Hepatocyte (in vitro differentiated cells): ENCODE measurements around the gene C16orf92.

Experiments used
- EZH2 ChIP-seq: fragments of 200-600 bp; sonication (generic); IDR thresholded peaks from 2 replicates; pipeline ENCODE4 v1.6.1; 2016; ENCODE audit warnings: antibody characterized with exemption, mild to moderate bottlenecking, borderline replicate concordance
- EZH2phosphoT487 ChIP-seq: fragments of 200-600 bp; sonication (generic); IDR thresholded peaks from one replicate; pipeline ENCODE4 v1.6.1; 2018; ENCODE audit warnings: antibody characterized with exemption, mild to moderate bottlenecking, low read depth, moderate library complexity; ENCODE audit not compliant: unreplicated experiment, severe bottlenecking
- TF ChIP-seq, protein P1 (sequence below): fragments of 200-600 bp; sonication (generic); IDR thresholded peaks from 2 replicates; pipeline ENCODE4 v1.5.1; 2016; ENCODE audit warnings: antibody characterized with exemption, mild to moderate bottlenecking; ENCODE audit not compliant: poor library complexity

DNA sequence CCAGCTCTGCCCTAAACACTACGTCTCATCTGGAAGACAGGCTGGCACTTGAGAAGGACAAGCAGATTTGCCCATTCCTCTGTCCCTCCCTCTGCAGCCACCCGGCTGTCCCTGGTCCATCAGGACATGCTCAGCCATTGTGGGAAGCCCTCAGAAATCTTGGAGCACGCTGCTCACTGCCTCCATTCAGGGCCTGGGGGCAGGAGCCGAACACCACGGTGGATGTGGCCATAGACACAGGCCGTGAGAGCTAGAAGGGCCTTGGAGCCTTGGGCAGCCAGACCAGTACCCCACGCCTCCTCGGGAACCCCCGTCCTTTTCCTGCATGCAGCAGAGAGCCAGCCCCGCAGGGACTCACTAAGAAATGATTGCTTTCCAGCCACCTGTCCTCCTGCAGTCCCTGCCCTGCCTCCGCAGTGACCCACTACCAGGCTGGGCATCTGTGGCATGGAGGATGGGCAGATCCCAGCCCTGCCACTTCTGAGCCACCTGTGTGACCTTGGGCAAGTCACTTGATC is 15.6 kb upstream of the C16orf92 start:
- TF ChIP-seq, protein P1, sequence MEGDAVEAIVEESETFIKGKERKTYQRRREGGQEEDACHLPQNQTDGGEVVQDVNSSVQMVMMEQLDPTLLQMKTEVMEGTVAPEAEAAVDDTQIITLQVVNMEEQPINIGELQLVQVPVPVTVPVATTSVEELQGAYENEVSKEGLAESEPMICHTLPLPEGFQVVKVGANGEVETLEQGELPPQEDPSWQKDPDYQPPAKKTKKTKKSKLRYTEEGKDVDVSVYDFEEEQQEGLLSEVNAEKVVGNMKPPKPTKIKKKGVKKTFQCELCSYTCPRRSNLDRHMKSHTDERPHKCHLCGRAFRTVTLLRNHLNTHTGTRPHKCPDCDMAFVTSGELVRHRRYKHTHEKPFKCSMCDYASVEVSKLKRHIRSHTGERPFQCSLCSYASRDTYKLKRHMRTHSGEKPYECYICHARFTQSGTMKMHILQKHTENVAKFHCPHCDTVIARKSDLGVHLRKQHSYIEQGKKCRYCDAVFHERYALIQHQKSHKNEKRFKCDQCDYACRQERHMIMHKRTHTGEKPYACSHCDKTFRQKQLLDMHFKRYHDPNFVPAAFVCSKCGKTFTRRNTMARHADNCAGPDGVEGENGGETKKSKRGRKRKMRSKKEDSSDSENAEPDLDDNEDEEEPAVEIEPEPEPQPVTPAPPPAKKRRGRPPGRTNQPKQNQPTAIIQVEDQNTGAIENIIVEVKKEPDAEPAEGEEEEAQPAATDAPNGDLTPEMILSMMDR, result no peak
- TF ChIP-seq EZH2 (no peak), EZH2phosphoT487 (no peak)
